ENCODE data around the gene MTFR2. TPM values are rescaled to one million over a fixed set of nuclear protein-coding genes. Genes with fewer than 3 reads are reported as not detected.

MTFR2 gene
- total and polyA plus RNA-seq, 2 of the 13 experiments (the other 11 are each of a cell fraction or from before 2014, with no cell fraction given) = 6.7 to 10.7 TPM

GRCh38 chr6:136188486-136188885, 61.6 kb downstream of the MTFR2 start:
- no TSS peak for BruUV-seq (replicated peaks)
- POLR2A ChIA-PET = no interaction called here
- in situ Hi-C loops (cut with HindIII; ENCODE audit: extremely low pct_ligation_motif_present, low pct_unique_long_range_greater_than_20kb) = no loop called here

GRCh38 chr6:136186363-136186762, 63.7 kb downstream of the MTFR2 start:
- Histone ChIP-seq H3K4me2 (ENCODE audit: low read depth, low read length) (no peak overlapping the region), H4K20me1 (ENCODE audit: insufficient read depth, low read length) (no peaks in the 10 kb centered on the region), H3K4me3 (replicated peaks in 1 of 3; ENCODE audit: insufficient read depth in 1 of 3, low read depth in 2 of 3, low read length in 3 of 3) (no peak overlapping the region), H2AFZ (ENCODE audit: low read length) (no peak overlapping the region), H3K27me3 (ENCODE audit: control insufficient read depth in 1 of 2, insufficient read depth in 2 of 2, low read length in 2 of 2) (no peaks in the 10 kb centered on the region), H3K9ac (ENCODE audit: insufficient read depth, low read depth, low read length) (no peak overlapping the region), H3K9me3 (ENCODE audit: low read length) (no peaks in the 10 kb centered on the region), H3K27ac (ENCODE audit: extremely low read length, insufficient read depth, low read length) (no peak overlapping the region), H3K4me1 (ENCODE audit: insufficient read depth, low read length) (no peaks in the 10 kb centered on the region), H3K36me3 (replicated peaks in 1 of 2; ENCODE audit: control insufficient read depth in 1 of 2, insufficient read depth in 2 of 2, low read length in 2 of 2) (no peaks in the 10 kb centered on the region), H3K79me2 (ENCODE audit: insufficient read depth, low read length) (no peaks in the 10 kb centered on the region)
- FAIRE-seq (no peak), ATAC-seq (no peak), DNase-seq (ENCODE audit: low spot score) (no peak)
- ChIA-PET CTCF (ENCODE audit: low intra/inter-chr PET ratio, low total read pairs) (no interaction called here), POLR2A (no interaction called here)
- in situ Hi-C loops (cut with HindIII; ENCODE audit: extremely low pct_ligation_motif_present, low pct_unique_long_range_greater_than_20kb) (no loop called here), intact Hi-C loops (cut with micrococcal nuclease; ENCODE audit: unreplicated experiment) (no loop called here)
- no TSS peak for BruUV-seq (replicated peaks)
- WGBS (ENCODE audit: low lambda C conversion rate) = 19% methylated on average over 1 of the region's 1 CpG
- TF ChIP-seq CCAR2 (optimal IDR thresholded peaks at IDR 0.05; ENCODE audit: low read depth, low read length) (no peak), ATF6 (CRISPR knock-in tag; conservative IDR thresholded peaks at IDR 0.05) (no peak)

More at GRCh38 chr6:136188486-136188885, 61.6 kb downstream of the MTFR2 start:
- TF ChIP-seq ELF3 (CRISPR knock-in tag; IDR thresholded peaks at IDR 0.05) (no peak), ZBTB38 (CRISPR knock-in tag; IDR thresholded peaks at IDR 0.05) (no peak), PREB (CRISPR knock-in tag; IDR thresholded peaks at IDR 0.05) (no peak), ZNF510 (CRISPR knock-in tag; IDR thresholded peaks at IDR 0.05; ENCODE audit: low read depth) (no peak), WIZ (CRISPR knock-in tag; IDR thresholded peaks at IDR 0.05) (no peak), ZNF275 (CRISPR knock-in tag; IDR thresholded peaks at IDR 0.05; ENCODE audit: borderline replicate concordance) (no peak)
- Histone ChIP-seq H3K9ac (ENCODE audit: insufficient read depth, low read depth, low read length) (no peak overlapping the region), H3K27me3 (ENCODE audit: control insufficient read depth in 1 of 2, insufficient read depth in 2 of 2, low read length in 2 of 2) (no peaks in the 10 kb centered on the region), H3K4me3 (replicated peaks in 1 of 3; ENCODE audit: insufficient read depth in 1 of 3, low read depth in 2 of 3, low read length in 3 of 3) (no peak overlapping the region), H3K4me1 (ENCODE audit: insufficient read depth, low read length) (no peaks in the 10 kb centered on the region), H2AFZ (ENCODE audit: low read length) (no peak overlapping the region), H3K9me3 (ENCODE audit: low read length) (no peaks in the 10 kb centered on the region), H3K4me2 (ENCODE audit: low read depth, low read length) (no peak overlapping the region), H3K79me2 (ENCODE audit: insufficient read depth, low read length) (no peaks in the 10 kb centered on the region), H3K36me3 (replicated peaks in 1 of 2; ENCODE audit: control insufficient read depth in 1 of 2, insufficient read depth in 2 of 2, low read length in 2 of 2) (no peaks in the 10 kb centered on the region), H3K27ac (ENCODE audit: extremely low read length, insufficient read depth, low read length) (no peak overlapping the region), H4K20me1 (ENCODE audit: insufficient read depth, low read length) (no peaks in the 10 kb centered on the region)
- CTCF ChIA-PET (ENCODE audit: low intra/inter-chr PET ratio, low total read pairs) = no interaction called here
- intact Hi-C loops (cut with micrococcal nuclease; ENCODE audit: unreplicated experiment) = no loop called here
- no peak for DNase-seq (ENCODE audit: low spot score)
- ATAC-seq = no peak
- 0% methylated on average over 2 of the region's 2 CpGs for WGBS (ENCODE audit: low lambda C conversion rate)
- FAIRE-seq = no peak

Data from HepG2 (cell line).